NCI-H82 treated with DMSO at 0.1 percent for 48 hours (cell line): Measurements from ENCODE around the gene BTBD2.

ENCODE experiments used
- DNase-seq: peaks from one replicate; lab custom pipeline; 2025; ENCODE audit not compliant: unreplicated experiment; lab: John Stamatoyannopoulos, UW

BTBD2 gene

DNA sequence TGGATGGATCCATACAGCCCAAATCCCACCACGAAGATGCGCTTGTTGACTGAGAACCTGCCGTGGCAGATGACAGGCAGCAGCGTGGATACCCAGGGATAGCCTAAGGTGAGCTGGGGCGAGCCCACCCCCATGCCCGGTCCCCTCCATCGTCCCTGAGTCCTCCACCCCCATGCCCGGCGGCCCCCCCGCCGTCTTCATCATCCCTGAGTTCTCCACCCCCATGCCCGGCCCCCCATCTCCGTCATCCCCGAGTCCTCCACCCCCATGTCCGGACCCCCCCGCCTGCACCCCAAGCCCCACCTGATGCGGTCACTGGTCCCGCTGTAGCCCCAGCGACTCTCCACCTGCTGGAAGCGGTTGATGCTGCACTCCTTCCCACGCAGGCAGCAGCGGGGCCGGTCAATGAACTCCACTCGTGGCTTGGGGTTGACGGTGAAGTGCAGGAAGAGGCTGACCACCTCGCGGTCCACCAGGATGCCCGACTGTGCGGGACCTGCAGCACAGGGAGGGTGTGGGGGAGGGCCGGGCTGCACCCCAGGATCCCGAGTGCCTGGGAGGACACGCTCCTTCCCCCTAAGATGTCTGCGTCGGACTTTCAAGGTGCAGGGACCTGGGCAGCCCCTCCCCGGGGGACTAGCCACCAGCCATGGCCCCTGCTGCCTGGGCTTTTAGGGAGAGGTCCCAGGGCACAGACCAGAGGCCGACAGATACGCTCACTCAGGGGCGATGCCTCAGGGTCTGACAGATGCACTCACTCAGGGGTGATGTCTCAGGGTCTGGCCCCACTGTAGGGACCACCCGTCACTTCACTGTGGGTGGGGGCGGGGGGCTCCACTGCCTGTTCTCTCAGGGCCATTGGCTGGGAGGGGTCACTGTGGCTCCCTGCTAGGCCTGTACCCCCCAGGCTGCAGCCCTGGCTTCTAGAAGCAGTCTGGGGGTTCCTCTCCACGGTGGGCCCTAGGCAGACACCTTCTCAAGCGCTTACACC is 28.0 kb downstream of the BTBD2 start:
- DNase-seq, result no peak

DNA sequence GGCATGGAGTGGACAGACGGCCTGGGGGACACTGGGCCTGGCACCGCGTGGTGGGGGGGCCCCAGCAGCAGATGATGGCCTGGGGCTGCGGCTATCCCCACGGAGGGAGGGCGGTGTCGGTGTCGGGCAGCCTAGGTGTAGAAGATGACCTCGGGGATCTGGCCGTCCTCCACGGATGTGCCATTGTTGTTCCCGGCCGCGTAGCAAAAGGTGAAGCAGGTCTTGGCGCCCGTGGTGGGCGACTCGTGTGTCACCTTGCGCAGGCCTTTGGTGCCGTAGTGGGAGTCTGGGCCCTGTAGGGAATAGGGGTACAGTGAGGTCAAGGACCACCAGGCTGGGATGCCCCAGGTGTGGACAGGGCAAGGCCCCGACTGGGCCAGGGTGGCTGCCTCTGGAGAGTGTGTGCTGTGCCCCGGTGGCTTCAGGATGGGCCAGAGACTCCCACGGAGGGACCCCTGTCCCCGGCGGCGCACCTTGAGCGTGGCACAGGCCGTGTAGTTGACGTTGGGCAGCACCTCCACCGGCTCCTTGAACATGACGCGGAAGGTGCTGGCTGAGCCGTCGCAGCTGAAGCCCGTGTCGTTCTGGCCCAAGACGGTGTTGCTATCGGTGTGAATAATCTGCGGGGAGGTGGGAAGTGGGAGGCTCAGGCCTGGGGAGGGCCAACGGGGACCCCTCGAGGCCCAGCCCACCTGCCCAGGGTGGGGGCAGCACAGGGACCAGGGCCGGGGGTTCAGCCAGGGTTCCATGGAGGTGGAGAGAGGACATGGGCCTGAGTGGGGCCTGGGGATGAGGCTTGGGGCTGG is 29.0 kb downstream of the BTBD2 start:
- no peak for DNase-seq

DNA sequence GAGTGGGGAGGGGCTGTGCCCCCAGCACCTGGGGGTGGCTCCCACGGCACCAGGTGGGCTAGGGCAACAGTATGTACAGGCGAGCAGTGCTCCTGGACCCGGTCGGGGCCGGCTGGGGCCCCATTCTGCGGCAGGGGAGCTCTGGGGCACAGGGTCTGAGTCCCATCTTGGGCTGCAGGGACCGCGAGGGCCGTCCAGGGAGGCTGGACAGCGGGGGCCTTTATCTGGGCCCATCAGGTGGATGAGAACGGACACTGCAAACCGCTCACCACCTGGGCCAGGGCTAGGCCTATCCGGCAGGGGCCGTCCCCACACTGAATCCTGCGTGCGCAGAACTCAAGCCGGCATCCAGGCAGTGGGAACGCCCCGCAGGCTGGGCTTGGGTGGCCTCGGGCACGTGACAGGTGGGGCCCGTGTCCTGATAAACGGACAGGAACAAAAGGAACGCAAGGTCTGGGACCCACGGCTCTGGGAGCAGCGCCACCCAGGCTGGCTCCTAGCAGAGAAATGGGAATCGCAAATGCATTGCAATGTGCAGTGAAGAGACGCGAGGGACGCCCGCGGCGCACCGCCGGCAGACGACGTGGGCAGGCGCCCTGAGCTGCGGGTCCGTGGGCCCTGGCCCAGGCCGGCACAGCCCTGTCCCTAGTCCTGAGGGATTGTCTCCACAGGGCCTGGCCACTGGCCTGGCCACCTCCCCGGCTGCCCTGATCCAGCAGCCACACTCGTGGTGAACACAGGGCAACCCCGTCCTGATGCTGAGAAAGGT is 29.7 kb downstream of the BTBD2 start:
- no peak for DNase-seq

DNA sequence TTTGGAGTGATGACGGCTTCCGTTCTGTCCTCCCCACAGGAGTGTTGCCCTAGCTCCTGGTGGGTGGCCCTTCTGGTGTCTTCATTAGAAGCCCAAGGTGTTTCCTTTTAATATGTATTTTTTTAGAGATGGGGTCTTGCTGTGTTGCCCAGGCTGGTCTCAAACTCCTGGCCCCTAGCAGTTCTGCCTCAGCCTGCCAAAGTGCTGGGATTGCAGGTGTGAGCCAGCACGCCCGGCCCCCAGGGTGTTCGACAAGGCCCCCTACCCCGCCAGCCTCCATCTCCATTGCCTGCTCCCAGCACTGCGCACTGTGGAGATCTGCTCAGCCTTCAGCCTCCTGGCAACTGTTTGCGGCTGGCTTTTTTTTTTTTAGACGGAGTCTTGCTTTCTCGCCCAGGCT is 31.2 kb downstream of the BTBD2 start:
- no peak for DNase-seq

DNA sequence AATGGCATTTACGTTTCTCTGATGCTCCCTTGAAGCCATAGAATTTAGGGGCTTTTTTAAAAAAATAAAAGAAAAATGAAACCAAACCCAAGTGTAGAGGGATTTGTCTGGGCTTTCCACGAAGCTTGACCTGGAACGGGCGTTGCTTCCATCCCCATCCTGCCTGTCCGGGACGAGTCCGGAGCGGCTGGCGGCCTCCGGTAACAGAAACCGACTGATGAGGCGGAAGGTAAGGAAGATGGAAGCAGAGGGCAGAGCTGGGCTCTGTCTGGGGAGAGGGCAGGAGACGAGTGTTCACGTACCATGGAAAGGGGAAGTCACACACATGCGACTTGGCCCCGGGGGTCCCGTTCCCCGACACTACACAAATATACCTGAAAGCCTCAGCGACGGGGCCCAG is 34.3 kb downstream of the BTBD2 start:
- DNase-seq, result no peak

DNA sequence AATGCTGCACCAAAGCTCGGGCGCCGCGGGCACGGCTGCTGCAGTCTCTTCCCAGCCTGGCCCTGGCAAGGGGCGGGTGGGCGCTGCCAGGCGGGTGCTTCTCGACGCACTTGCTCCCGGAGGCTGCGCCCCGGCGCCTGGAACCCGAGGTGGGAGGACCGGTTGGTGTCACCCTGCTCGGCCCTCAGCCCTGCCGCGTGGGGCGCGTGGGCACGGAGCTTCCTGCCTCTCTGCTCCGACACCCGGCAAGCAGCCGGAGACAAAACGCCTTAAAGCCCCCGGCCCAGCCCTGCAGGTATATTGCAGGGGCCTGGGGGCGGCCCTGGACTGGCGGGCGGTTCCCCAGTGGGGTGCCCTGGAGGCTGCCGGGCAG is 34.7 kb downstream of the BTBD2 start:
- DNase-seq, result no peak

DNA sequence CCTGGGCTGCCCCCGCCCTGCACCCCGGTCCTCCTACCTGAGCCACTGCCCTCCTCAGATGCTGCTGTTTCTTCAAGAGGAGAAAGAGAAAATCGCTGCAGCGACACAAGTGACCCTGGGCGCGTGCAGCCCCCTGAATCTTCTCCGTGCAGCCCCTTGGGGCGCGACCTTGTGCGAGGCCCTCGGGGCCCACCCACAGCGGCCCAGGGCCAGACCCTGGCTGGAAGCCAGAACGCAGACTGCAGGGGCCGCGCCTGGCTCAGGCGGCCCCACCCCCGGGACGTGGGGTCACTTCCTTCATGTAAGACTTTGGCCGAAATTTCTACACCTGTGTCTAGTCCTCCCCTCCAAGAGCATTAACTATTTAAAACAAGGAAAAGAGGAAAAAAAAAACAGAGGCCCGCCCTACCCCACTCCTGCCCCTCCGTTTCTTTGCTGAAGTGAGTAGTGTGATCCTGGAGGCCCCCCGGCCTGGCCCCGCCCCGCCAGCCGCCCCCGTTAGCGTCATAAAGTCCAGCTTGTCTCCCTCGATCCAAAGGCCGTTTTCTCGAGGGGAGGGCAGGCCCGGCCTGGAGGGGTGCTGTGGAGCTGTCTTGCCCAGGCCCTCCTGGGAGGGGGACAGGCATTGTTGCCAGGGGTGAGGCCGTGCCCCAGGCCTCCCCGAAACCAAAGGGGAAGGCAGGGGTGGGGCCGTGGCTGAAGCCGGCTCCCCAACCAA is 35.3 kb downstream of the BTBD2 start:
- DNase-seq, result no peak

DNA sequence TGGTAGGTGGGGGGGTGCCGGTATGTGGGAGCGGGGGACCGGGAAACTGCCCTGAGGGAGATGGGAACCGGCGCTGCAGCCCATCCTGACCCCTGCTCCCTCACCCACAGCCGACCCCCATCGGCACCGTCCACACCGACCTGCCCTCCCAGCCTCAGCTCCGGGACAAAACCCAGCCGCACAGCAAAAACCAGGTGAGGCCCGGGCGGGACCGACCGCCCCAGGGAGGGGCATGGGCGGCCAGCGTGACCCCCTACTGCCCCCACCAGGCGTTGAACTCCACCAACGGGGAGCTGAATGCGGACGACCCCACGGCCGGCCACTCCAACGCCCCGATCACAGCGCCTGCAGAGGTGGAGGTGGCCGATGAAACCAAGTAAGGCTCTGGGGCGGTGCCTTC is 35.9 kb downstream of the BTBD2 start:
- DNase-seq, result no peak

DNA sequence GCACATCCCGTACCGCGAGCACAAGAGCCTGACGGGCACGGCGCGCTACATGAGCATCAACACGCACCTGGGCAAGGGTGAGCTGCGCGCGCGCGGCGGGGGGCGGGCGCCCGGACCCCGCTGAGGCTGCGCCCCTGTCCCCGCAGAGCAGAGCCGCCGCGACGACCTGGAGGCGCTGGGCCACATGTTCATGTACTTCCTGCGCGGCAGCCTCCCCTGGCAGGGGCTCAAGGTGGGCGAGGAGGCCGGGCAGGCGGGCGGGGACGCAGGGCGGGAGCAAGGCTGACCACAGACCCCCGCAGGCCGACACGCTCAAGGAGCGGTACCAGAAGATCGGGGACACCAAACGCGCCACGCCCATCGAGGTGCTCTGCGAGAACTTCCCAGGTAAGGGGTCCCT is 36.5 kb downstream of the BTBD2 start:
- no peak for DNase-seq

DNA sequence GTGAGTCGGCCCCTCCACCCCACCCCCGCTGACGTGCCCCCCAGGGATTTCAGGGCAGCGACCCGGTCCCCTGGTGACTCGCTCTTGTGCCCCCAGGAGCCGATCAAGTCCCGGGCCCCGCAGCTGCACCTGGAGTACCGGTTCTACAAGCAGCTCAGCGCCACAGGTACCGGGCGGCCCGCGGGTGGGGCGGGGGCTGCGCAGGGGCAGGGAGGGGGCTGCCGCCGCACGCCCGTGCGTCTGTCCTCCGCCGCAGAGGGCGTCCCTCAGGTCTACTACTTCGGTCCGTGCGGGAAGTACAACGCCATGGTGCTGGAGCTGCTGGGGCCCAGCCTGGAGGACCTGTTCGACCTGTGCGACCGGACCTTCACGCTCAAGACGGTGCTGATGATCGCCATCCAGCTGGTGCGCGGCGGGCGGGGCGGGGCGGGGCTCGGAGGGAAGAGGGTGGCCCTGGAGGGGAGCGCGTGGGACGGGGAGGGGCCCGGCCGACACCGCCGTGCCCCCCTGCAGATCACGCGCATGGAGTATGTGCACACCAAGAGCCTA is 37.1 kb downstream of the BTBD2 start:
- DNase-seq, result no peak

DNA sequence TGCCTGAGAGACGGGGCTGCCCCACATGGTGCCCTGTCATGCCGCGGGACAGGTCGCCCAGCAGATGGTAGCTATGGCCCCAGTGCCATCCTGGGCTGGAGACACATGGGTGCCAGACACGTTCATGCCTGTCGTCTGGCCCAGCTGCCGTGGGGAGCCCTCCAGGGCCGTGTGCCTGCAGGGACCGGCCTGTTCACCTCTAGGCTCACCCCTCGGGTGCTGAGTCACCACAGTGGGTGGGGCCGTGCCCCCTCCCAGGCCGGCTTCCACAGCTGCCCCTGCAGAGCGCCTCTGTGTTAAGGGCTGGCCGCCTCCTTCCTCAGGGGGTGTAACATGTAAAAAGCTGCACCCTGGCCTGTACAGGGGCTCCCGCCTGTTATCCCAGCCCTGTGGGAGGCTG is 38.4 kb downstream of the BTBD2 start:
- no peak for DNase-seq

DNA sequence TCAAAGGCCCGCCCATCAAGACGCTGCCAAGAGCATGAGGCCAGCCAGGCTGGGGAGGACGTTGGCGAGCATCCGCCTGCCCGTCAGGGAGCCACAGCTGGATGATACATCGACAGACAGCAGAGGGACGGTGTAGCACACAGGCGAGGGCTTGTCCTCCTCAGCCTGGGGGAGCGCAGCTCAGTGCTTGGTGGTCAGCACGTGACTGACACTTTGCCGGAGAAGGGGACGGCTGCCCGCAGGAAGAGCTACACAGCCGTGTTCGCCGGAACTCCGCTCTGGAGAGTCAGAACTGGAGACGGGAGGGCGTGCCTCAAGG is 40.4 kb downstream of the BTBD2 start:
- DNase-seq, result no peak

DNA sequence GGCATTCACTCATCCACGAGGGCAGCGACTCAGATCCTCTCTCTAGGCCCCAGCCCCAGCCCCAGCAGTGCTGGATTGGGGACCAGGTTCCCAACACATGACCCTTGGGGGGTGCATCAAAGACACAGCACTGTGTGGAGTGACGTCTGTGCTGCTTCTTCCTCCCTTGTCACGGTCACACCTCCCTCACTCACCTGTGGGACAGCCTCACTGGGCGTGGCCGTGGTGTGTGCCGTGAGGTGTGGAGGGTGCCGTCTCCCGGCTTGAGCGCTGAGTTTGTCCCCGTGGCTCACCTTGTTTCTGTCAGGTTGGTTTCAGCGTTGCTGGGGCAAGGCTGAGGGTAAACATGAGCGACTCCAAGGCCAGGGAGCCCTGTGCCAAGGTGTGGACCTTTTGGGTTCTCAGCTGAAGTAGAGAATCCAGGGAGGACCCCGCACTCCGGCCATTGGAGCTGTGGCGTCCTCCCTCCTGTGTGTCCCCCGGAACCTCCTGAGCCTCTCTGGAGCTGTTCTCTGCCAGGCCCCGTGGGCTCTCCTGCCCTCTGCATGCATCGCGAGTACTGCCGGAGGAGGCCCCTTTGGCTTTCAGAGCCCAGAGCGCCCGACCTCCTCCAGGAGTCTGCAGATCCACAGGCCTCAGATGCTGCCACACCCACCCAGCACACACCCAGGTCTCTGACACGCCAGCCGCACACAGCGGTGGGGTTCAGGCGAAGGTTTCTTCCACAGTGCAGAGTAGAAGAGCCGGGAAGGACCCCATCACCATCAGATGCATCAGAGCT is 40.9 kb downstream of the BTBD2 start:
- no peak for DNase-seq

DNA sequence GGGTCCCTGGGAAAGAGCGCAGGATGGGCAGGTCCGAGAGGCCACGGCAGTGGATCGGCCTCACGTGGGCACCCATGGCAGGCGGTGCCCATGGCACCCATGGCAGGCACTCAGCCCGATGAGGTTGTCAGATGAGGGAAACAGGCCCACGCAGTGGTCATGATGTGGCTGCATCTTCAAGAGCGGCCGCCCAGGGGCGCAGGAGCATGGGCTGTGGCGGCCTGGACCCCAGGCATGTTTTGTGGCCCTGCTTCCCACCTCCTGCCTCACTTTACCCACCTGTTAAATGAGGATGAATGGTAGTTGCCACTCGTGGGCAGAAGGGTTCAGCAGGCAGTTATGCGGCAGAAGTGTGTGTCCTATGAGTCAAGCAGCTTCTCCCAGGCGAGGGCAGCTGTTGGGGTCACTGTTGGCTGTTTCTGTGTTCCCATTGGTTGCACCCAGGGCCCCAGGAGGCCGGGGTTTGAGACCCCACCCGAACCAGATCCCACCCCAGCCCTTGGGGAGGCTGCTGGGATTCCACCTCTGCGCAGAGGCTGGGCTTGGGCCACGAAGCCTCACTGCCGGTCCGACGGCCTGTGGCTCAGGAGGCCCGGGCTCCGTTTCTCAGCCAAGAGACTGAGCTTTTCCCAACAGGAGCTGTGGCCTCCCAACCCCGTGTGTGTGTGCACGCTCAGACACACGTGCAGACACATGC is 44.6 kb downstream of the BTBD2 start:
- DNase-seq, result no peak

DNA sequence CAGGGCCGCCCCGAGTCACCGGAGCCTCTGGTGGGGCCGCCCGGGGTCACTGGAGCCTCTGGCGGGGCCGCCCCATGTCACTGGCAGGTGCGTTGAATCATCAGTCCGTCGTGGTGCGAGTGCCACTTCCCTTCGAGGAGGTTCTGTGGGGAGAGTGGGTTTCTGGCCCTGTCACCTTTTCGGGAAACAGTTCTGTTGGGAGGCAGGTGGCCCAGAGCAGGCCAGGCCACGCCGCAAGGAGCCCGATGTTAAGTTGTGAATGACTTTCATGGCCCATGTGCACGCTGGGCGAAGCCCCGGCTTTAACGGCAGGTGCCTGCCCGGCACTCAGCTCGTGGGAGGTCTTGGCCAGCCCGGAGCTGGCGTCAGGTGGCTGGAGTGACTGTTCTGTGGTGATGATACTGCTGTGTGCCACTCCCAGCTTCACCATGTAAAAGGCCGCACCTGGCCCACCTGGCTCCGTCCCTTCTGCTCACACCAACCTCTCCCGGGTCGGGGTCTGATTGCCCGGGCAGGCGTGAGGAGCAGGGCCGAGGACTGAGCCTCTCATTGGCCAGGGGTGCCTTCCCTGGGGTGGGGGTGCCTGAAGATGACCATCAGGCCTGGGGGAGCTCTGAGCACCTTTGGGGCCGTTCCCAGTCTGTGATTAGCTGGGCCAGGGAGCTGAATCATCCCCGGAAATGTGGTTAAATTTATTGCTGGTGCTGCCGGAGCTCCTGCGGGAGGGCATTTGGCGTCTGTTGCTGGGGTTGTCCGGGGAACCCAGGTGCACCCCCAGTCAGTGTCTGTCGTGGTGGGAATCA is 45.3 kb downstream of the BTBD2 start:
- DNase-seq, result no peak

DNA sequence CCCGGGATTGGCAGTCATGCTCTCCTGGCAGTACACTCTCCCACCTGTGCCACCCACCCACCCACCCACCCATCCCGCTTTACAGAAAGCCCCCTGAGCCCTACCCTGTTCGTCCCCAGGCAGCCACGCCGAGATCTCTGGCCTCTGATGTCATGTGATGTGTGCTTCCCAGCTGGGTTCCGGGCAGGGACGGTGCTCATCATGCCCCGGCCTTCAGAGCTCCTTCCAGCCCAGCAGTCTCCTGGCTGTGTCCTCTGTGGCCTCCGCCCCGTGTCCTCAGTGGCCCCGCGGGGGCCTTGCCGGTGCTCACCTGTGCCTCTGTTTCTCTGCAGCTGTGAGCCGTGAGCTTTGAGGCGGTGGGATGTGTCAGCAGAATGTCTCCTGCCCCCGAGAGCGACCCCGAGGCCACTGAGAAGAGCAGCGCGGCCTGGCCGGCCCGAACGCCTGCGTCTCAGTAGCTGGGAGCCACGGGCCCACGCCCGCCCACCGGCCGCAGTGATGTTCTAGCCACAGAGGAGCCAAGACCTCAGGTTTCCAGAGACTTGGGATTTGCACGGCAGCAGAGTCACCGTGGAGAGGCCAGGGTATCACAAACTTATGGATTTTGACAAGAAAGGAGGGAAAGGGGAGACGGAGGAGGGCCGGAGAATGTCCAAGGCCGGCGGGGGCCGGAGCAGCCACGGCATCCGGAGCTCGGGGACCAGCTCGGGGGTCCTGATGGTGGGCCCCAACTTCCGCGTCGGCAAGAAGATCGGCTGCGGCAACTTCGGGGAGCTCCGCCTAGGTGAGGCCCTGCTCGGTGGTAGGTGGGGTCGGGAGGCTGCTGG is 46.1 kb downstream of the BTBD2 start:
- no peak for DNase-seq

DNA sequence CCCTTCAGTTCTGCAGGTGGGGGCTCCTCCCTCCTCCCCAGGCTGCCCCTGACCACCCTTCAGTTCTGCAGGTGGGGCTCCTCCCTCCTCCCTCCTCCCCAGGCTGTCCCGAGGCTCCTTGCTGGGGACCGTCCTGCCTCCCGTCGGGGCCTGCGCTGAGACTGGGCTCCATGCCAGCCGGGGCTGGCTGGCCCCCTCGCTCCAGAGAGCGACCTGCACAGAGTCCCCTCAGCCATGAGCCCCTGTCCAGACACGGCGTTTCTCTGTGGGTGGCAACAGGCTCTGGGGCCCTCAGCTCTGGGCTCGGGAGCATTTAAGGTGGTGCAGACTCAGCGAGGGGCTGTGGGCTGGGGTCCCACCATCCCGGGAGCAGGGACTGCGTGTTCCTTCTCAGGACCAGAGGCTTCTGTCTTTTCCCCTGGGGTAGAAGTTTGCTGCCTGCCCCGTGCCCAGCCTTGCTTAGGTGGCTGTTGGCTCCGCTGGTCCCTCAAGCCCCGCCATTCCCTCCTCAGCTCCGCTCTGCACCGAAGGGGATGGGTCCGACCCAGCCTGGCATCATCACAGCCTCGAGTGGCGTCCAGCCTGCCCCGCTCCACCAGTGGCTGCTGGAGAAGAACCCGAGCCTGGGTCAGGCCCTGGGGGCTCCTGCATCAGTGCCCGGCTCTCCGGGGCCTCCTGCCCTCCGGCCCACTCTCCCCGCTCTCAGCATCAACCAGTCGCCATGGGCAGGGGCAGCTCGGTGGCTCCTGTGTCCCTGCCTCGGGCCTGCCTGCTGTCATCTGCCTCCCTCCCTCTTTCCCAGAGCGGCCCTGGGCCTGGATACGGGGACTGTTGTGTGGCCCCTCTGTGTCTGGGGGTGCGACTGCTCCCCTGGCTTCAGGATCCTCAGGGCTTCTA is 47.0 kb downstream of the BTBD2 start:
- no peak for DNase-seq
